Erythroblast (primary cell): ENCODE results near the gene FAM170B.

Source experiments
- DNase-seq, 2 experiments: peaks; one replicate each; lab custom pipeline; 2025; lab: John Stamatoyannopoulos, UW
- GATA1 ChIP-seq: IDR thresholded peaks from 2 replicates; pipeline ENCODE4 v1.6.1; 2011; ENCODE audit warnings: low read depth, mild to moderate bottlenecking, control low read depth, low read length, moderate library complexity
- POLR2A ChIP-seq: IDR thresholded peaks from 2 replicates; pipeline ENCODE4 v1.6.1; 2011; ENCODE audit warnings: mild to moderate bottlenecking, low read length

FAM170B gene

GRCh38 chr10:49136525-49136924 lies 2.7 kb upstream of the FAM170B start:
- TF ChIP-seq POLR2A: no peak
- no peak for TF ChIP-seq GATA1

DNA sequence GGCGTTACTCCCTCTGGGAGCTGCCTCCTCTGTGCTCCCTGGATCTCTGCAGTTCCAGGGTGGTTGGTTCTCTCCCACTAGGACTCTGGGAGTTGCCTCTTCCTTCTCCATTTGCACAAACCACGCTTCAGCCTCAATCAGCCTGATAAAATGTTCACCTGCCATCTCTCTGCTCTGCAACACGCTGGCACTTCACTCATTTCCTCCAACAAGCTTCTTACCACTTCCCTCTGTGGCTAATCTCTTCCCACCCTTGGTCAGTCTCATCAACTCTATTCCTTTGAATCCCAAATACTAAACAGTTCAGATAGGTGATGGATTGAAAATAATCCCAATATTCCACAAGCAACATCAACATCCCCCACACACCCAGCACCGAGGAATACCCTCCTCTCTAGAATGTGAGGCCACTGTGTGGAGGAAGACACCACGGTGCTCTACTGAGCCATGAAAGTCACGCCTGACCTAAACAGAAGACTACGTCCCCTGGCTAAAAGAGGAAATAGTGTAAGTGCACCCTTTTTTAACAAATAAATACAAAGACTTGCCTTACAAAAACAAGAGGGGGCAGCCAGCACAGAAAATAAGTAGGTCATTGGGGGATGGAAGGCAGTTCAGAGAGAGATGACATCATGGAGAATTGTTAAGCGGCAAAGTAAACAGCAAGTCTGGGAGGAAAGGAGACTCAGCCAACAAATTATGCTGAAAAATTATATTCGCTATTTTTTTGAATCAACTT lies 1.9 kb upstream of the FAM170B start:
- DNase-seq: no peak
- TF ChIP-seq POLR2A (no peak), GATA1 (no peak)

More at GRCh38 chr10:49136525-49136924, 2.7 kb upstream of the FAM170B start:
- no peak for DNase-seq

DNA sequence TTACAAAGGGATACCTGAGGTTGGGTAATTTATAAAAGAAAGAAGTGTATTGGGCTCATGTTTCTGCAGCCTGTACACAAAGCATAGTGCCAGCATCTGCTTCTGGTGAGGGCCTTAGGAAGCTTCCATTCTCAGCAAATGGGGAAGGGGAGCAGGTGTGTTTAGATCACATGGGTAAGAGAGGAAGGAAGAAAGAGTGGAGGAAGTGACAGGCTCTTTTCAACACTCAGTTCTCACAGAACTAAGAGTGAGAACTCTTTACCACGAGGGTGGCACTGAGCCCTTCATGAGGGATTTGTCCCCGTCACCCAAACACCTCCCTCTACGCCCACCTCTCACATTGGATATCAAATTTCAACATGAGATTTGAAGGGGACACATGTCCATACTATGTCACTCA lies 506 bp upstream of the FAM170B start:
- TF ChIP-seq GATA1 (no peak), POLR2A (no peak)
- no peak for DNase-seq

DNA sequence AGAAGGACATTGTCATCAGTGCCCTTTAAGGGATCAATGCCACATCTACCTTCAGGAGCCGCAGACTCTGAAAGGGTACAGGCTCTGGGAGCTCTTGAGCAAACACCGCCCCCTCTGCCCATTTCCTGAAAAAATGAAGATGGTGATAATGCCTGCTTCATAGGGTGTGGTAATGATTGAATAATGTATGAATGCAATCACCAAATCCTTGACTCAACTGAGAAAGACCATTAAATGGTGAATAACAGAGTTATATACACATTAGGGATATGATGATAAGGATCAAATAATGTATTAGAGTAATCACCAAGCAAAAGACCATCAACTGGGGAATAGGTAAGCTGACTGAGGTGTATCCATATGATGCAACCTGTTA lies 1.5 kb downstream of the FAM170B start:
- TF ChIP-seq GATA1 (no peak), POLR2A (no peak)

DNA sequence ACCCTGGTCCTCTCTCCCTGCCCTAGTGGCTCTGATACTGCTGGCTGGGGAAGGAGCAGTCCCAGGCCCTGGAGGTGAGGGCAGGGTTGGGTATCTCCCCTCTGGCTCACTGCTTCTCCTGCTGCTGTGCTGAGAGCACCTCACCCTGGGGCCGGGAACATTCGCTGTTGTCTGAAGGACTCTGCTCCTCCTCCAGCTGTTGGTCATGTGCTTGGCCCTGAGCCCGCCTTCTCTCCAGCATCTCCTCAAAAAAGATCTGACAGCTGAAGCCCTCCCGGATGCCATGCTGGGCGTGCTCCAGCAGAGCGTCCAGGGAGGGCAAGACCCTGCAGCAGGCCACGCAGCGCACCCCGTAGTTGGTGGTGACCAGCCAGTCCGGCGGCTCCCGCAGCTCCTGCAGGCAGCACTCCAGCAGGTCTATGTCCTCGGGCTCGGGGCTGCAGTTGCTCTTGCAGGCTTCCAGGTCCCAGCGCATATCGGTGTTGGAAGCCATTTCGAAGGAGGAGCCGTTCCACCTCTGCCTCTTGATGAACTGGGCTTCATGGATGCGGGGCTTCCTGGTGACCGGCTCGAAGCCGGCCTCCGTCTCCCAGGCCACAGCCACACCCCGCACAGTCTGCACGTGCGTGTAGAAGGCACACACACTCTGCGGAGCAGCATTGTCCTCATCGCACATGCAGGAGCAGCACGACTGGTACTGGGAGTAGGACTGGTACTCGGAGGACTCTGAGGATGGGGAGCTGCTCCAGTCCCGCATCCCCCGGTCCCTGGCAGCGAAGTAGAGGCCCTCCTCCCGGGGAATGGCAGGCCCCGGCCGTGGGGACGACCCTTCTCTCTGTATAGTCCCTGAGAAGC lies 2.1 kb downstream of the FAM170B start:
- no peak for TF ChIP-seq GATA1
- no peak for TF ChIP-seq POLR2A
- DNase-seq: no peak

More for the DNA sequence above, 1.5 kb downstream of the FAM170B start:
- no peak for DNase-seq

DNA sequence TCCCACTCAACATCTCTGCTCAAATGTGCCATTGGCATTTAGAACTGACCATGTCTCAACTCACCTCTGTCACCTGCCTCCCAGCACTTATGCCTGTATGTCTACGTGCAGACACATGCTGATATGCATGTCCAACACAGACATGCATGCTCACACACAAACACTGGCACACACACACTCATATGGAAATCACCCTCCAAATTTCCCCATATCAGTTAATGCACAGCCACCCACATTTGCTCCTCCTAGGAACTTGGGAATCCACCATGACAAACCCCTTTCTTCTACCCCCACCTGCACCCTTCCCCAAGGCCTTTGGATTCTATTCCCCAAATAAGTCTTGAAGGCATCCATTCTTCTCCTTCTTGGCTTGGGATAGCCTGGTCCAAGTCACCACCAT lies 4.4 kb downstream of the FAM170B start:
- no peak for DNase-seq
- TF ChIP-seq GATA1: no peak
- no peak for TF ChIP-seq POLR2A

GRCh38 chr10:49128854-49129253 lies 5.0 kb downstream of the FAM170B start:
- TF ChIP-seq GATA1 (no peak), POLR2A (no peak)
- no peak for DNase-seq

- DNase-seq: no peak
- TF ChIP-seq GATA1: no peak
- TF ChIP-seq POLR2A: no peak
Observed at GRCh38 chr10:49123981-49124950, 9.6 kb downstream of the FAM170B start.

DNA sequence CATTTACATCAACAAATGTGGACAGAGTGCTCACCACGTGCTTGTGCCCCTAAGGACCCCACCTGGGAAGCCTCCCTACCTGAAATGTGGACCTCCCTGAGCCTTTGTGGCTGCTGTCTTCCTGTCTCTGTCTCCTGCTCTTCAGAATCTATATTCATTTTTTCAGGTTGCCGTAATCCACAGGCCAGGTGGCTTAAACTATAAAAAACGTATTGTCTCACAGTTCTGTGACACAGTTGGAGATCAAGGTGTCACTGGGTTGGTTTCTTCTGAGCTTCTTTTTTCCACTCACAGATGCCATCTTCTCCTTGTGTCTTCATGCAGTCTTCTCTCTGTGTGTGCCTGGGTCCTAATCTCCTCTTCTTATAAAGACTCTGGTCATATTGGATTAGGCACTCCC lies 12.9 kb downstream of the FAM170B start:
- DNase-seq: no peak
- TF ChIP-seq POLR2A: no peak

- no peak for TF ChIP-seq POLR2A
- TF ChIP-seq GATA1: no peak
- DNase-seq: no peak
Observed at GRCh38 chr10:49119746-49120145, 14.1 kb downstream of the FAM170B start.

GRCh38 chr10:49118430-49119074 lies 15.3 kb downstream of the FAM170B start:
- DNase-seq: no peak
- TF ChIP-seq POLR2A: no peak
- no peak for TF ChIP-seq GATA1

DNA sequence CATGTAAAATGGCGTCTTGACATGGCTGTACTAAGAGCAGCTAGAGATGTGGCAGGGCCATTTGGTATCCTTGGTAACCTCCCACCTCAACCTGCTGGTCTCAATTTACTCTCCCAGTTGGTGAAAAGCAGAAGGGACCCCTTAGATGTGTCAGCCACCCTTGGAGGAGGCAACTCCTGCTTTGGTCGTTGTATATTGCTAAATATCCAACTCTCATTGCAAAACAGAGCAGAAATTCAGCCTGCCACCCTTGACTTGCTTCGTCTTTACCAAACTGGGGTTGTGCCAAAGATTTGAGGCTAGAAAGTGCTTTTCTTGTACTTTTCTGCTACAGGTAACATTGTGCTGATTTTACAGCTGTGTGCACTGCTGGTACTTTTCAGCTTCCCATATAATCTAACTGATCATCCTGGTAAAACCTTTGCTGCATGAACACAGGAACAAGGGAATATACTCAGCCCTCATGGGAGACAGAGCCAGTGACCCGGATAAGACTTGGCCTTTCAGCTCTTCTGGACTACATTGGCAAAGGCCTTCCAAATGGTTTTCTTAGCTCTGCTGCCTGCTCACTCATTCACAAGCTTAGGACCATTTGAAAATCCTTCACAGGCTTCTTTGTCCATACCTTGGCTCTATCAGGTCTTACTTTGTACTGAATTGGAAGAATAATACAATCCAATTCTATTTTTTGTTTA lies 16.3 kb downstream of the FAM170B start:
- TF ChIP-seq GATA1: no peak
- DNase-seq: no peak
